ENCODE results near the gene CARS2.
"Not testable (repeated sequence)": the region's sequence is repeated elsewhere in the genome, so short reads cannot be mapped to it uniquely, and the experiment has no call there.

The CARS2 gene

DNA sequence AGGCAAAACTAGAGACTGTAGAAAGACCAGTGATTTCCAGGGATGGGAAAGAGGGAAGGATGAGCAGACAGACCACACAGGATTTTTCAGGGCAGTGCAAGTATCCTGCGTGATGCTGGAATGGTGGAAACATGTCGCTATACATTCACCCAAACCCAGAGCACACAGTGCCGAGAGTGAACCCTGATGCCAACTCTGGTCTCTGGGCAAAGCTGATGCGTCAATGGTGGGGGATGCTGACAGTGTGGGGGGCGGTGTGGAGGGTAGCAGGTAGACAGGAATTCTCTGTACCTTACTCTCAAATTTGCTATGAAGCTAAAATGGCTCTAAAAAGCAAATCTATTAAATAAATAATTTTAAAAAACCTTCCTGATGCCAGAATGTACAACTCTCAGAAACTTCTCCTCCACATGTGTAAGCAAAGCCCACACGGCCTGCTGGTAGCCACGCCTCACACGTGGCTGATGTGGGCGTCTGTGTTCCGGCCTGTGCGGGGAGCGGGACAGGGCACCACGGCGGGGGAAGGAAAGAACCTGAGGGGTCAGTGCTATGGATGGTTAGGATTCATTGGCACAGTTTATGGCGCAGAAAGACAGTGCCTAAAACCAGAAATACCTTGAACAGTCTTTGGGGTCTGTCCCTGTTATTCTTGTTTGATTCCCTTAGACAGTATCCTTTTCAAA, 23.9 kb downstream of the CARS2 start:
- DNase-seq = no peak

DNA sequence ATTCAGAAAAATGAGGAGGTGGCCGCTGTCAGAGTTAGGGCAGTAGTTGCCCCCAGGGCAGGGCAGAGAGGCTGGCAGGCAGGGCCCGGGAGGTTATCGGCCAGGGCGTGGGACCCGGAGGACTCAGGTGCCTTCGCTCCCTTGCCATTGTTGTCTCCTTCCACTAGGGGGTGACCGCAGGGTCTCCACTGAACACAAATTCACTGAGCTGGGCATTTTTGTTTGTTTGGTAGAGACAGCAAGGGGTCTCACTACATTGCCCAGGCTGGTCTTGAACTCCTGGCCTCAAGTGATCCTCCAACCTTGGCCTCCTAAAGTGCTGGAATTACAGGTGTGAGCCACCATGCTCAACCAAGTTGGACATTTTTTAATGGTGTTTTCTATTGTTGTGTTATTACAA, 25.1 kb downstream of the CARS2 start:
- DNase-seq = peak; percentile 9

DNA sequence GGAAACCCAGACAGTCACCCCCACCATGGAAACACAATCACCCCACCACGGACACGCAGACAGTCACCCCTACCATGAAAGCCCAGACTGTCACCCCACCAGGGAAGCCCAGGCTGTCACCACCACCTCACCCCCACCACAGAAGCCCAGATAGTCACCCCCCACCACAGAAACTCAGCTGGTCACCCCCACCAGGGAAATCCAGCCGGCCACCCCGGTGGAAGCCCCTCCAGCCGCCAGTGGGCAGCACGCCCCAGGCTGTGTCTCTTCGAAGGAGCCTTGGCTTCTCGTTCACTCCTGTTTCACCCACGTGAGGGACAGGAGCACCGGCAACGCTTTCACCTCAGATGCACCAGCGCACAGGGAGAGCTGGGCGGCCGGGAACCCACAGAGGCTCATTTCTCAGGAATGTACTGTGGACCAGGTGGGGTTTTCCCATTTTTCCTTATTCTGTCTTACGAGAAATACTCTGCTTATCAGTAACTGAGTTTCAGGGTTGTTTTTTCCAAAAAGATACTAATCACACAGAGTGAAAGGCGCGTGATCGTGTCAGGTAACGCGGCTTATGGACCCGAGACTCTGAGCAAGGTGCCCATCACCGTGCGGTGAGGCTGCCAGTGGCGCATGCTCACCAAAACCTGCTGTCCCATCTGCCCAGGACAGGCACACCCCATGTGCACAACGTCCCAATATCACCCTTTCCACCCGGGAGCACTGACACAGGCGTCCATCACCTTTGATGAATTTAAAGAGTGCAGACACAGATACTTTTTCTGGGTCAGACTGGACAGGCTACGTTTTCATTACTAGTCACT, 28.0 kb downstream of the CARS2 start:
- no peak for DNase-seq

DNA sequence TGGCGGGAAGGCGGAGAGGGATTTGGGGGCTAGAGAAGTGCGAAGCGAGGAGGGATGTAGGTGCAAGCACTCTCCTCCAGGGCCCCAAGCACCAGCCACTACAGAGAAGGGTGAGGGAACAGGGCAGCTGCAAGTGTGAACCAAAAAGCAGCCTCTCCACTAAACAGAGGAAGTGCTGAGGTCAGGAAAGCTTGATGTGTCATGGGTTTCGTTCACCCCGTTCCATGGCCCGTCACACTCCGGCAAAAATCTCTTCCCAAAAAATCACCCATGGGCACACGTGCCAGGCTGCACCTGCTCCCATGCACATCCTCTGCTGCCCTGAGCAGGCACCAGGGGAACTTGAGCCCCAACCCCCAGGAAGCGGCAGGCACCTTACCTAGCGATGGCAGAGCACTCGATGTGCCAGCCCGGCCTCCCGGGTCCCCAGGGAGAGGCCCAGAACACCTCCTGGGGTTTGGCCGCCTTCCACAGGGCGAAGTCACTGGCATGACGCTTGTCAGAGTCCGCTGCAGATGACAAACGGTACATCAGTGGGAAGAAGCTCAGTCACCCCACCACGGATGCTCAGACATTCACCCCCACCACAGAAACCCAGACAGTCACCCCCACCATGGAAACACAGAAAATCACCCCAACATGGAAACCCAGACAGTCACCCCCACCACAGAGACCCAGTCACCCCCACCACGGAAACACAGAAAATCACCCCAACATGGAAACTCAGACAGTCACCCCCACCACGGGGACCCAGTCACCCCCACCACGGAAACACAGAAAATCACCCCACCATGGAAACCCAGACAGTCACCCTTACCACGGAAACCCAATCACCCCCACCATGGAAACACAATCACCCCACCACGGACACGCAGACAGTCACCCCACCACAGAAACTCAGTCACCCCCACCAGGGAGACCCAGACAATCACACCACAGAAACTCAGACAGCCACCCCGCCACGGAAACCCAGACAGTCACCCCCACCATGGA, 29.0 kb downstream of the CARS2 start:
- no peak for DNase-seq

DNA sequence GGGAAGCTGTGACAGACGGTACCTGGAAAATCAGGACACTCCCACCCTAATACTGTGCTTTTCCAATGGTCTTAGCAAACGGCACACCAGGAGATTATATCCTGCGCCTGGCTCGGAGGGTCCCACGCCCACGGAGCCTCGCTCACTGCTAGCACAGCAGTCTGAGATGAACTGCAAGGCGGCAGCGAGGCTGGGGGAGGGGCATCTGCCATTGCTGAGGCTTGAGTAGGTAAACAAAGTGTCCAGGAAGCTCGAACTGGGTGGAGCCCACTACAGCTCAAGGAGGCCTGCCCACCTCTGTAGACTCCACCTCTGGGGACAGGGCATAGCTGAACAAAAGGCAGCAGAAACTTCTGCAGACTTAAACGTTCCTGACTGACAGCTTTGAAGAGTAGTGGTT, 36.1 kb downstream of the CARS2 start:
- not testable (repeated sequence) for DNase-seq

DNA sequence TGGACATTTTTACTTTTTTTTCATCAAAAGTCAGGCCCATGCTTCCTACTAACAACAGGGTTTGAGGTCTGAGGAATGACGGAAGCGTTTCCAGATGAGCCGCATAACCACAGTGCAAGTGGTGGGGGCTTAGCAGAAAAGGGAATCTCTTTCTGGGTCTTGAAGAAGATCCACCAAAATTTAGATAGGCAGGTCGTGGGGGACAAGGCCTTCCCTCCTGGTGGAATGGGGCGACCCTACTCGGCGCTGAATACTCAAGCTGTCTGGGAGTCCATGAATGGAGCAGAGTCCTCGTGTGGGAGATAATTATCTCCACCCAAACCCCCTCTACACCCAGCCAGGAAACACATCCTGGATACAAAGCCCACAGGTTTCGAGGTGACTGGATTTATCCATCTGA, 36.9 kb downstream of the CARS2 start:
- DNase-seq = no peak

DNA sequence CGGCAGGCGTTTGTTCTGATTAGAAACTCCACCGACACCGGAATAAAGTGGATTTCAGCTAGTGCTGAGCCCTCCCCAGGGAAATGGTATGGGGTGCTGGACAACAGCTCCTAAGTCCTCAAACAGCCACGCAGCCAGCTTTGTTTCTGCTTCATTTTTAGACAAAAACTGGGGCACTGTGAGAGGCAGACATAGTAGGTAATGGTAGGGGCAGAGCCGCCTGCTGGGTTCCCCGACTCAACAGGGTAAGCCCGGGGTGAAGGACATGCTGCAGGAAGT, 39.7 kb downstream of the CARS2 start:
- DNase-seq = no peak

DNA sequence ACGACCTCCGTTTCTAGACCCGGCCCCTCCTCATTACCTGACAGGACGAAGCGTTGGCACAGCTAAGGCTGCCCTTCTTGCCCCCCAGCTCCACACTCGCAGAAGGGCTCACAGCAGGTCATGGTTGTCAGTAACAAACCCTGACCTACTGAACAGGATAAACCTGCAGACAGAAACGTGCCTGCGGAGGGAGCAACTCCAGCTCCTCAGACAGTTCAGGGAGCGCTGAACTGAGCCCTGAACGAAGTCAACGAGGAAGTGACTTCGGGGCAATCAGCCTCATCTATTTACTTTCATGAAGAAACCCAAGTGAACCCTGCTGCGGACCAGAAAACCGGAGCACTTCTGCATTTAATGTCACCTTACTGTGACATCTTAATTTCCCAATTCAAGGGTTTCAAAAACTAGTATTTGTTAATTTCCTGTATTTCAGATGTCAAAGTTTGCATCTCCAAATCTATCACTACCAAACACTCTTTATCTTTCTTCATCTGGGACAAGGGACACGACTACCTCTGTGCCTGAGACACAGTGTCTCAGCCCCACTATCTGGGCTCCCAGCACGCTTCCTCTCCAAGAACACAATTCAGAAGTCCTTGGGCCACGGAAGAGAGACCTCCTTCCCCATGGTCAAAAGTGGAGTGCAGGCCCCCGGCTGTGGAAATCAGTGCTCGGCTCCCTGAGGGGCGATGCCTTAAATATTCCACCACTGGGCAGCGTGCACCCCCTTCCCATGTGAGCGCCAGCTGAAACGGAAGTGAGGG, 40.2 kb downstream of the CARS2 start:
- no peak for DNase-seq

DNA sequence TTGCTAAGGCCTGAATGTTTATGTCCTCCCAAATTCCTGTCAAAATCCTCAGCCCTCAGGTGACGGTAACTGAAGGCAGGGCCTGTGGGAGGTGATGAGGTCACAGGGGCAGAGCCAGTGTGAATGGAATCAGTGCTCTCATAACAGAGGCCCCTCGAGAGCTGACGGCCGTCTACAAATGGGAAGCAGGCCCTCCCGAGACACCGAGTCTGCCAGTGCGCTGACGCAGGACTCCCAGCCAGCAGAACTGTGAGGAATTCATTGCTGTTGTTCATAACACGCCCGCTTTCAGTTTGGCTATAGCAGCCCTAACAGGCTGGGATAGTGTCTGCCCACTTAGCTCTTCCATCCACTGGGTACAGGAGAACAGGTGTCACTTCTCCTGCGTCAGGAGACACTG, 41.2 kb downstream of the CARS2 start:
- DNase-seq = no peak

DNA sequence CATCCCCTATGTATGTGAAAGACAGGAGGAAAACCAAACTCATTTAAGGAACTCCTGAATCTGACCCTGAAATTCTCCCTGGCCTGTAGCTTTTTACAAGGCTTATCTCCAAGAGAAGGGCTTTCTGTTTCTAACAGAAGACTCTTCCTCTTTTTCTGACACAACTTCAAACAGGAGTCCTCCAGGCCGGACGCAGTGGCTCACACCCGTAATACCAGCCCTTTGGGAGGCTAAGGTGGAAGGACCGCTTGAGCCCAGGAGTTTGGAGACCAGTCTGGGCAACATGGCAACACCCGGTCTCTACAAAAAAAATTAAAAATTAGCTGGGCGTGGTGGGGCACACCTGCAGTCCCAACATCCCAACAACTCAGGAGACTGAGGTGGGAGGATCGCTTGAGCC, 41.9 kb downstream of the CARS2 start:
- no peak for DNase-seq

DNA sequence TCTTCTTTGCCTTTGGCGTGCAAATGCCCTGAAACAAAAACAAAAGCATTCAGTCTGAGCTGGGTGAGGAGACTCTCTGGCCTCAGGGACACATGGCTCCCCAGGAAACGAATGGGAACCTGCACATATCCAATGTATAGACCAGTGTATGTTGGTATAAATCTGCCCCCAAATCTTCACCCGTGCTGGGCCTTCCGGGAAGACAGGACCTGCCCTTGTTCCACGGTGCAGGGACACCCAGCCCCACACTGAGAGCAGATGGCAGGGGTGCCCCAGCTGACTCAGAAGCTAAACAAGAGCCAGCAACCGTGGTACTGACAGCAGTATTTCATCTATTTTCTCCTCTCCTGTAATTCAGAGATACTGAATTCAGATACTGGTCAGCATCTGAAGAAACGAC, 42.4 kb downstream of the CARS2 start:
- no peak for DNase-seq

DNA sequence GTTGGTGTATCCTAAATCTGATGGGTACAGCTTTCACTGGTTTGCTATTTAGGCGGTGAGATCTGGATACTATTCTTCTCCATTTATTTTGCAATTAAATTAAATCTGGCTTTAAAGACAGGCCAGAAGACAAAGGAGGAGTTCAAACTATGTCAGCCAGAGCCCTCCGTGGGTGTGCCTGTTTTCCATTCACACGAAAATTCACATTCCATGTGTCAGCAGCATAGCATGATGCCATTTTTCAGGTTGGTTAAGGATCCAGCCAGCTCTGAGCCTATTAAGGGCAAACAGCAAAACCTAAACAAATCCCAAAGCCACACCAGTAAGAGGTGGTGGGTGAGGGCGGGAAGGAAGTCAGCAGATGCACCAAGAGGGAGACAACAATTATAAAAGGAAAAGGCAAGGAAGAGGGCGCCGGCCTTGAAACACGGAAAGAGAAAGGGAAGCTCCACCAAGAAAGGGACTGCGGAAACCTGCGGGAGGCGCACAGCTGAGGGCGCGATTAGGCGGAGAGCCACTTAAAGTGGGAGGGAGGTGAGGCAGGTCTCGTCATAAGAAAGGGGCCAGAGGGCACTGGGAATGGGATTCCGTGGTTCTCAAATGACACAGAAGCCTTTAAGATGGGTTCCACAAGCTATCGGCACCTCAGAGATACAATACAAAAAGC, 43.0 kb downstream of the CARS2 start:
- DNase-seq = no peak

DNA sequence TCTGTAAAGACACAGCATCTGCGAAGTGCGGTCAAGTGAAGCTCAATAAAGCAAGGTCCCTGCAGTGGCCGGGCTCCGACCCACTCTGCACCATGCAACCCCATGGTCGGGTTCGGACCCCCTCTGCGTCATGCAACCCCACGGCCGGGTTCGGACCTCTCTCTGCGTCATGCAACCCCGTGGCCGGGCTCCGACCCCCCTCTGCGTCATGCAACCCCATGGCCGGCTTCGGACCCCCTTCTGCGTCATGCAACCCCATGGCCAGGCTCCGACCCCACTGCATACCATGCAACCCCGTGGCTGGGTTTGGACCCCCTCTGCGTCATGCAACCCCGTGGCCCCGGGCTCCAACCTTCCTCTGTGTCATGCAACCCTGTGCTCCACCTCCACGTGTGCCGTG, 43.8 kb downstream of the CARS2 start:
- no peak for DNase-seq

DNA sequence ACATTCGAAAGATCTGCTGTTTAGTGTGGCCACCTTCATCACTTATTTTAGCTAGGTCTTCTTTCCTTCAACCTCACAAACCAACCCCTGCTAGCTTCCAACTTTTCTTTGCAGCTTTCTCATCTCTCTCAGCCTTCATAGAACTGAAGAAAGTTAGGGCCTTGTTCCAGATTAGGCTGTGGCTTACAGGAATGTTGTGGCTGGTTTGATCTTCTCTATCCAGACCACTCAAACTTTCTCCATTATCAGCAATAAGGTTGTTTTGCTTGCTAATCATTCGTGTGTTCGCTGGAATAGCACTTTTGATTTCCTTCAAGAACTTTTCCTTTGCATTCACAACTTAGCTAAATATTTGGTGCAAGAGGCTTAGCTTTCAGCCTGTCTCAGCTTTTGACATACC, 44.7 kb downstream of the CARS2 start:
- DNase-seq = no peak

DNA sequence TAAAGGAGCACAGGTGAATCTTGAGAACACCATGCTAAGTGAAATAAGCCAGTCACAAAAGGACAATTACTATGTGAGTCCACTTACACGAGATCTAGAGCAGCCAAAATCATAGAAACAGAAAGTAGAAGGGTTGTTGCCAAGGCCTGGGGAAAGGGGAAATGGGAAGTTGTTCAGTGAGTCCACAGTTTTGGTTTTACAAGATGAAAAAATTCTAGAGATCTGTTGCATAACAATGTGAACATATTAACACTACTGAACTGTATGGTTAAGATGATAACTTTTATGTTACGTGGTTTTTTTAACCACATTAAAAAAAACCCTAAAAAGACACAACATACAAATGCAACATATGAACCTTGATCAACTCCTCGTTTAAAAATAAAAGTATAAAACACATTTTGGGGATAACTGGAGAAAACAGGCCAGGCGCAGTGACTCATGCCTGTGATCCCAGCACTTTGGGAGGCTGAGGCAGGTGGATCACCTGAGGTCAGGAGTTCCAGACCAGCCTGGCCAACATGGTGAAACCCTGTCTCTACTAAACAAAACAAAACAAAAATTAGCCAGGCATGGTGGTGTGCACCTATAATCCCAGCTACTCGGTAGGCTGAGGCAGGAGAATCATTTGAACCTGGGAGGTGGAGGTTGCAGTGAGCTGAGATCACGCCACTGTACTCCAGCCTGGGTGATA, 47.6 kb downstream of the CARS2 start:
- DNase-seq = not testable (repeated sequence)

DNA sequence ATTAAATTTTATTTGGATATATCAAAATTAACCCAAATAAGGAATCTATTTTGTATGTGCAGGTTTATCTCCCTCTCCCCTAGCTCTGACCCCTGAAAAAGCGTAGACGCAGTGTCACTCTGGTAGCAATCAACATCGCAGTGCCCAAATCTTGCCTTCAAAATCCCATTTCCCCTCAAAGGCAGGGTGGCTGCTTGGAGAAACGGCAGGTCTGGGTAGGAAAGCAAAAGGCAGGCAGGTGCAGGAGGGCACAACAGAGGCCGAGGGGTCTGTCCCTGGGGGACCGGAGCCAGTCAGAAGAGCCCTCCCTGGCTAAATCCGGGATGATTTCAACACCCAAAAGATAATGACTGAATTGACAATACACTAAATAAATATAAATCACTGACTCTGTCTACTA, 48.7 kb downstream of the CARS2 start:
- no peak for DNase-seq

DNA sequence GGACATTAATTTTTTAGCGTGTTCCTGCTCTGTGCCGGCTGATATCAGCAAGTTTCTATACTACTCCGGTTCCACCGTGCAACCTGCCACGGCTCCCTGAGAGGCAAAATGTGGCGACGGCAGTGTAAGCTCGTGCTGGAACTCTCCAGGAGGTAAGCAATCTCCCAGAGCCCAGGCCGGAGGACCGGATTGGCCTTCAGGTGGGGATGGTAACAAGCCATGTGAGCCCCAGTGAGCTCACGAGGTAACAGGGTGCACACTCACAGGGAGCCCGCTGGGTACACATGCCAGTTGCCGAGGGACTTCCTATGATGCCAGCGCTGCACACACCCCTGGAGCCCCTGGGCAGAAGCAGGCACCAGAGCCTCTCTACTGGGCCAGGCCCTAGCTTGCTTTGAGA, 52.1 kb downstream of the CARS2 start:
- no peak for DNase-seq

DNA sequence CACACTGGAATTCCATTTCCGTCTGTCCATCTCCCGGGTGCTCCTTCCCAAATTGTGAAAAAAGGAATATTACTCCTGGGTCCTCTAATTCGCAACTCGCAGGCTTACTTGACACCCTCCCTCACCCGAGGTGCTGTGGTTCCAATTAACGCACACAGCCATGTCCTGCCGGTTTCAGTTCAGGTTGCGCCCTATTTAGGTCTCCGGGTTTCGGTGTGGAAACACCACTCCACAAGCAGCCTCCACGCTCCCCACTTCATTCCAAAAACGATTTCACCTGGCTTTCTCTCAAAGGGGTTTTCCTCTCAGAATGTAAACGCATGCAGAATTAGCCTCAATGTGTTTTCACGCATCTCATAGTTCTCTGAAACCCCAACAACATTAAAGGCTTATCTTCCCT, 52.6 kb downstream of the CARS2 start:
- DNase-seq = no peak

DNA sequence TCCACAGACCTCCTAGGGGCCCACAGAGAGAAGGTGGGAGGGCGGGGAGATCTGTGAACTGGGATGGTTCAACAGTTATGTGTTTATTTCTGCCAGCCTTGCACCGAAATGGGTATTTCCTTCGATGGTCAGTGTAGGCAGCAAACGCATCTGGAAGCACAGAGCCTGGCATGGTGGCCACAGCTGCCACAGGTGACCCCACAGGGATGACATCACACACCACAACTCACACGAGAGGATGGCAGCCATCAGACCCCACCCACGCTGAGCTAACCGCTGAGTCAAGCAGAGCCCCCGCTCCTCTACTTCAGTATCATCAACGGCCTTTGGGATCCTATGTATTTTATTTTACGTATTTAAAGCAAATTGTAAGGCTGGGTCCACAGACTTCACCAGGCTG, 53.2 kb downstream of the CARS2 start:
- no peak for DNase-seq

DNA sequence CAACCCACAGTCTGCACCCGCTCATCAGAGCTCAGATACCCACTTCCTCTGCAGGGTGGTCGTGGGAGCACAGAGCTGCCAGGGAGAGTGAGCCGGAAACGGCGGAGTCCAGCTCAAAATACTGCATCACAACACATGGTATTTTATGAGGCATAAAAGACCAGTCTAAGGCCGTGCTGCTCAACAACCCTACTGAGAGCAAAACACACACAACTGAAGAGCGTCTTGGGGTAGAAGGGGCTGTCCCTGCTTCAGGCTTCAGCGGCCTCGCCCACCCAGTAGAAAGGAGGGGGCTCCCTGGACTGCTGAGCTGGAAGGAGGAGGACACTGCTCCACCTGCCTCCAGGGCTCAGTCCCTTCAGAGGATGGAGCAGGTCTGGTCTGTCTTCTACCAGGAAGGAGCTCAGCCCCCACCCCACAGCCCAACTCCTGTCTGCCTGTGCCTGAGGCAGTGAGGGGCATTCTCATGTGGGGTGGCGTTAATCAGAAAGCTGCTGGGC, 53.6 kb downstream of the CARS2 start:
- no peak for DNase-seq

DNA sequence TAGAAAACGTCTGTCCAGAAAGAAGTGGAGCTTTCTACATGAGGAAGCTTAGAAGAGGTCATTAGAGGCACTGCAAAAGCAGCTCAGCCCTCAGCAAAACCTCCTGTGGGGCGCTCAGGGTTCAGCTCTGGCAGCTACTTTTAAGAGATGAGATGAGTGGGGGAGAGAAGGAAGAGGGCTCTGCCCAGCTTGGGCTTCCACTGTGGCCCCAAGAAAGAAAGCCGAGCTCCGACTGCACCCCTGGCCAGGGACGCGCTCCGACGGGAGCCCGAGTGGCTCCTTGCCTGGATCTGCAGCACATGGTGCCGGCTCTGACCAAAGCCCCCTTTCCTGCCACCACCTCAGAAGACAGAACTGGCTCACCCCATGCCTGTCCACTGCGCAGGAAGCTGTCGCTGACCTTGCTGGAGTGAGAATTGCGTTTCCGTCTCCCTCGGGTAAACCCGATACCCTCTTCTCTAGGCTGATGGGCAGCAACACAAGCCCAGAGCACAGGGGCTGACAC, 54.1 kb downstream of the CARS2 start:
- no peak for DNase-seq
